ENCODE measurements around the gene DIP2C.

DNA sequence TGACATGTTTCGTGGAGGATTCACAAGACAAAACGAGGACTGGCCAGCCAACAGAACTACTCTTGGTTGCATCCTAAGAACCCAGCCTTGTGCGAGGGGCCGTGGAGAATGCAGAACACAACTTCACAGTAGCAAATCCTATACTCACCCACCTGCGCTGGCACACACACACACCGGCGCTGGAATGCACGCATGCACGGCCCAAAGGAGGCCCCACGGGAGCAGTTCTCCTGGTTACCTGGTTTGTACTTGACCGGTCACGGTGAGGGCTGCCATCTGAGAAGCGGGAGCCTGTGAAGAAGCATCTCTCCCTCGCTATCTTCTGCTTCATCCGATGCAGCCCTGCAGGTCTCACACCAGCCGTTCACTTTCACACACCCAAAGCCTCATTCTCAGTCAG is 416.4 kb downstream of the DIP2C start:
- TF ChIP-seq, protein P1, sequence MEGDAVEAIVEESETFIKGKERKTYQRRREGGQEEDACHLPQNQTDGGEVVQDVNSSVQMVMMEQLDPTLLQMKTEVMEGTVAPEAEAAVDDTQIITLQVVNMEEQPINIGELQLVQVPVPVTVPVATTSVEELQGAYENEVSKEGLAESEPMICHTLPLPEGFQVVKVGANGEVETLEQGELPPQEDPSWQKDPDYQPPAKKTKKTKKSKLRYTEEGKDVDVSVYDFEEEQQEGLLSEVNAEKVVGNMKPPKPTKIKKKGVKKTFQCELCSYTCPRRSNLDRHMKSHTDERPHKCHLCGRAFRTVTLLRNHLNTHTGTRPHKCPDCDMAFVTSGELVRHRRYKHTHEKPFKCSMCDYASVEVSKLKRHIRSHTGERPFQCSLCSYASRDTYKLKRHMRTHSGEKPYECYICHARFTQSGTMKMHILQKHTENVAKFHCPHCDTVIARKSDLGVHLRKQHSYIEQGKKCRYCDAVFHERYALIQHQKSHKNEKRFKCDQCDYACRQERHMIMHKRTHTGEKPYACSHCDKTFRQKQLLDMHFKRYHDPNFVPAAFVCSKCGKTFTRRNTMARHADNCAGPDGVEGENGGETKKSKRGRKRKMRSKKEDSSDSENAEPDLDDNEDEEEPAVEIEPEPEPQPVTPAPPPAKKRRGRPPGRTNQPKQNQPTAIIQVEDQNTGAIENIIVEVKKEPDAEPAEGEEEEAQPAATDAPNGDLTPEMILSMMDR (IDR thresholded peaks at IDR 0.05; ENCODE audit: borderline replicate concordance, extremely low read depth, low read length, poor library complexity, severe bottlenecking): no peak
- TF ChIP-seq EZH2 (IDR thresholded peaks at IDR 0.05; ENCODE audit: borderline replicate concordance, low read depth, low read length, severe bottlenecking): no peak

Data from DND-41 (cell line).